ENCODE results near the gene AHNAK. TPM values are rescaled to one million over a fixed set of nuclear protein-coding genes. Genes with fewer than 3 reads are reported as not detected.
A peak's percentile ranks its signal among the peaks of the same experiment; 100 is the strongest.

AHNAK gene
- total and polyA plus RNA-seq, 2 of the 8 experiments (the other 6 are each of a cell fraction or from before 2014, with no cell fraction given): 2.0 to 5.8 TPM

DNA sequence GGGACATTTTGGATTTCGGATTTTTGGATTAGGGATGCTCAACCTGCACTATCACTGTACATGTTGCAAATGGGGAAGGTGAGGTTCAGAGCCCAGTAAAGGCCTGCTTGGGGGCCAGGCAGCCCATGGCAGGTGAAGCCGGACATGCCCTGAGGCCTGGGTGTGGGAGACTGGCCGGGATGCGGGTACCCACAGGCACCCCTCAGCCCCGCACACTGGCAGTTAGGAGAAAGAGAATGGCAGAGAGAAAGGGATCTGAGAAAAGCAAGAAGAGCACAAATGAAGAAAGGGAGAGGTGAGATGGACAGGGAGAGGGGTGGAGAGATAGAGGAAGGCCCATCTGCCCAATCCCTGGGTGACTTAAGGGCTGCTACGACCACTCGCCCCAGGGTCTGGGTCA lies 75.0 kb downstream of the AHNAK start:
- Histone ChIP-seq H3K9me3 (ENCODE audit: insufficient read depth in 2 of 2, low read depth in 1 of 2, low read length in 1 of 2) (no peaks in the 10 kb centered on the region), H3K14ac (ENCODE audit: insufficient read length) (no peak overlapping the region), H4K5ac (ENCODE audit: insufficient read length, low read depth, low read length) (no peak overlapping the region), H3K4me2 (ENCODE audit: insufficient read depth in 1 of 2, low read depth in 2 of 2, low read length in 2 of 2) (no peak overlapping the region), H2BK5ac (ENCODE audit: low read depth, low read length) (0 out of 2 replicates have a peak overlapping the region, but pooled peaks have one; percentile 16), H2BK120ac (replicated peaks; ENCODE audit: low read depth, low read length) (no peak overlapping the region), H3K79me2 (ENCODE audit: control insufficient read depth in 1 of 2, insufficient read depth in 2 of 2, low read length in 2 of 2) (no peaks in the 10 kb centered on the region), H3K18ac (ENCODE audit: extremely low read depth, low read length) (no peak overlapping the region), H3K27ac (ENCODE audit: low read depth, low read length) (no peak overlapping the region), H2BK20ac (ENCODE audit: low read length) (no peak overlapping the region), H3K9ac (replicated peaks in 1 of 4; ENCODE audit: extremely low read depth in 1 of 4, low read depth in 3 of 4, low read length in 3 of 4) (no peak overlapping the region), H2BK12ac (ENCODE audit: low read depth, low read length) (no peak overlapping the region), H2AFZ (ENCODE audit: low read length) (no peak overlapping the region), H4K20me1 (replicated peaks in 1 of 2; ENCODE audit: control insufficient read depth in 1 of 2, insufficient read depth in 2 of 2, low read length in 2 of 2) (no peaks in the 10 kb centered on the region), H3K36me3 (ENCODE audit: control insufficient read depth in 2 of 4, insufficient read depth in 4 of 4, low read length in 3 of 4) (no peaks in the 10 kb centered on the region), H4K91ac (replicated peaks; ENCODE audit: insufficient read length, low read length) (no peak overlapping the region), H3K23me2 (ENCODE audit: low read depth, low read length) (no peaks in the 10 kb centered on the region), H3K56ac (replicated peaks; ENCODE audit: insufficient read length, low read depth, low read length) (no peak overlapping the region), H2AK5ac (ENCODE audit: low read depth, low read length) (no peak overlapping the region), H3K23ac (ENCODE audit: insufficient read length) (no peak overlapping the region), H3K4ac (replicated peaks; ENCODE audit: insufficient read length, low read depth, low read length) (no peak overlapping the region), H4K8ac (ENCODE audit: extremely low read depth, insufficient read depth, low read length) (peak overlapping the region; percentile 68; the same call in 1 of the 2 replicates), H3K4me1 (replicated peaks in 1 of 4; ENCODE audit: control insufficient read depth in 3 of 4, insufficient read depth in 4 of 4, low read length in 3 of 4) (no peaks in the 10 kb centered on the region), H3K79me1 (ENCODE audit: low read depth, low read length) (no peaks in the 10 kb centered on the region), H3K4me3 (ENCODE audit: extremely low read depth in 1 of 4, insufficient read depth in 2 of 4, low read depth in 3 of 4, low read length in 4 of 4) (no peak overlapping the region), H3K27me3 (replicated peaks in 1 of 4; ENCODE audit: control insufficient read depth in 3 of 4, extremely low read depth in 1 of 4, insufficient read depth in 3 of 4, low read length in 3 of 4) (no peaks in the 10 kb centered on the region), H2BK15ac (ENCODE audit: low read length) (no peak overlapping the region)
- POLR2A ChIA-PET (ENCODE audit: partially characterized antibody): interaction anchor here (1.9 kb wide), 1 partner anchor 16 kb away, joined by 5 read pairs; no protein-coding TSS in a partner anchor
- FAIRE-seq: no peak
- CTCF ChIA-PET (ENCODE audit: partially characterized antibody): interaction anchor here (1.0 kb wide), 1 partner anchor 209 kb away, joined by 4 read pairs; no protein-coding TSS in a partner anchor
- no peak for DNase-seq (ENCODE audit: low read depth in 1 of 2, low spot score in 2 of 2)
- 91% methylated on average over 7 of the region's 7 CpGs; no CpG with 5 or more reads in 1 of the 2 experiments for WGBS, 2 experiments (ENCODE audit: extremely low coverage in 1 of 2, insufficient coverage in 1 of 2, insufficient read length in 1 of 2, insufficient replicate concordance in 2 of 2, low coverage in 1 of 2, low lambda C conversion rate in 2 of 2, missing lambda C conversion rate in 1 of 2)
- no peak for TF ChIP-seq CHD1 (IDR thresholded peaks at IDR 0.05; ENCODE audit: low read depth, low read length)
- no peak for TF ChIP-seq EGR1 (IDR thresholded peaks at IDR 0.05; ENCODE audit: borderline replicate concordance, low read depth, low read length)
- no peak for TF ChIP-seq BRCA1 (IDR thresholded peaks at IDR 0.05; ENCODE audit: low read depth, low read length)
- TF ChIP-seq ASH2L (IDR thresholded peaks at IDR 0.05; ENCODE audit: low read length): no peak
- TF ChIP-seq CHD2 (IDR thresholded peaks at IDR 0.05; ENCODE audit: low read length): no peak
- TF ChIP-seq GABPA (IDR thresholded peaks at IDR 0.05; ENCODE audit: borderline replicate concordance, insufficient read depth, low read length): no peak
- TF ChIP-seq EZH2 (IDR thresholded peaks at IDR 0.05; ENCODE audit: low read depth, low read length, severe bottlenecking): no peak
